Stimulated activated CD4-positive, alpha-beta T cell treated with anti-CD3 and anti-CD28 coated beads, Interleukin-1b, Interleukin-23, amount 100 ng/mL, for 48 hours (primary cell): Measurements from ENCODE around the gene MAST3.

ENCODE experiments used
- DNase-seq: peaks from one replicate; pipeline ENCODE4 v3.0.0-alpha.2; 2020

MAST3 gene

DNA sequence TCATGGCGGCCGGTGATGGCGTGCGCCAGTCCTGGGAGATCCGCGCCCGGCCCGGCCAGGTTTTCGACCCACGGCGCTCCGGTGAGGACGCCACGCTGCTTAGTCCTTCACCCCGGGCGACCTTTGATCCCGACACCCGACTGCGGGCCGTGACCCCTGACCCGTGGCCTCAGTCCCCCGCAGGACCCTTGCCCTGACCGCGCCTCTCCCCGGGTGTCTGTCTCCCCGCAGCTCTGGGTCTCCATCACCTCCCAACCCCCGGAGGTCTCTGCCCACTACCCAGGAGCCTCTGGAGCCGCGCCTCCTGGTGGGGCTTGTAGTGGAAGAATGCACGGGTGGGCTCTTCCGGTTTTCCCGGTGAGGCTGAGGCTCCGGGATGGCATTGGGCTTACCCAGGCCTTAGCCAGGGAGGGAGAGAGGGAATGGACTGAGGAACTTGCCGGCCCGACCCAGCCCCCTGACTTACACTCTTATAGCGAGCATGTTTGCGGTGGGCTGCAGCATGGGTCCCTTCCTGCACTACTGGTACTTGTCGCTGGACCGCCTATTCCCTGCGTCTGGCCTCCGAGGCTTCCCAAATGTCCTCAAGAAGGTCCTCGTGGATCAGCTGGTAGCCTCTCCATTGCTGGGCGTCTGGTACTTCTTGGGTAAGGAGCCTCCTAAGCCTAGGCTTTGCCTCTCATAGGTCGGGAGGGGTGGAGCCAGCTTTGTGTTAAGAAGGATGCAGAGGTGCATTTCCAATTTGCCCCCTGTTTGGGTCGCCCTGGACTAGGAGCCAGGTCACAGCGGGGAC is 96.0 kb downstream of the MAST3 start:
- DNase-seq: no peak

DNA sequence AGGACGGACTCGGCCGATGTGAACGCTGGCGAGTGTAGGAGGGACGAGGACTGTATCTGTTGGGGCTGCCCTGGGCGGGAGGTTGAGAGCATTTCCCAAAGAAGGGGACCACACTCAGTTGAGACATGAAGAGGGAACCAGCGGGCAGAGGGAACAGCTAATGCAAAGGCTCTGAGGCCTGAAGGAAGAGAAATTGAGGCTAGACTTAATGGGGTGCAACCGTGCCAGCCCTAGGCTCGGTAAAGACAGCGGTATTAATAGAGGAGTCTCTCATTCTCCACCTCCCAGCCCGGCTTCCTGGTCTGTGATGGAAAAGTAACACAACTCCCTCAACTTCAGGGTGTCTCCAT is 96.6 kb downstream of the MAST3 start:
- DNase-seq: no peak

DNA sequence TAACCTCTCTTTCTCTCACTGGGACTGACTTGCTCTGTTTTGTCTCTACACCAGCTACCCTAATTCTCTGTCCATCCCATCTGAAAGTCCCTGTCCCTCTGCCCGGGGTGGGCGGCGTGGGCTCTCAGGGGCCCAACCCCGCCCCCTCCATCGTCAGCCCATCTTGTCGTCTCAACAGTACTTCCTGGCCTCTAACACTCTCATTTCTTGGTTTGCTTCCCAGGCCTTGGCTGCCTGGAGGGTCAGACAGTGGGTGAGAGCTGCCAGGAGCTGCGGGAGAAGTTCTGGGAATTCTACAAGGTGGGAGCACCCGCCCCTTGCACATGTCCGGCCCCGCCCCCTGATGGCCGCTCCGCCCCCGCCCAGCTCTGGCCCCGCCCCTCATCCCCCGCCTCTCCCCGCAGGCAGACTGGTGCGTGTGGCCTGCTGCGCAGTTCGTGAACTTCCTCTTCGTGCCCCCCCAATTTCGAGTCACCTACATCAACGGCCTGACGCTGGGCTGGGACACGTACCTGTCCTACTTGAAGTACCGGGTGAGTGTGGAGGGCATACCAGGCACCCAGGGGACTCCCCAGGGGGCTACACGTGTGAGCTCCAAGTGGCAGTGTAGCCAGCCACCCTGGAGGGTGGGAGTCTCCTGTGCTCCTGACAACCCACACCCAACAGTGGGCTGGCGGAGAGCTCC is 97.1 kb downstream of the MAST3 start:
- DNase-seq: peak; percentile 6

DNA sequence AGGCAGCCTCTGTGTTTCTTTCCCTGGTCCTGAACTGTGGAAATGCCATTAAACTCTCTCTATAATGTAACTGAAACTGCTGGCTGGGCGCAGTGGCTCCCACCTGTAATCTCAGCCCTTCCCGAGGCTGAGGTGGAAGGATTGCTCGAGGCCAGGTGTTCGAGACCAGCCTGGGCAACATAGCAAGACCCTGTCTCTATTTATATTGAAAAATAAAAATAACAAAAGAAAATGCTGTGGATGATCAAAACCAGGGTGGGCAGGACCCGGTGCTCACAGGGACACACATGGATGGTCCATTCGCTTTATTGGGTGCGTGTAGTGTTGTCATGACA is 98.9 kb downstream of the MAST3 start:
- DNase-seq: no peak

DNA sequence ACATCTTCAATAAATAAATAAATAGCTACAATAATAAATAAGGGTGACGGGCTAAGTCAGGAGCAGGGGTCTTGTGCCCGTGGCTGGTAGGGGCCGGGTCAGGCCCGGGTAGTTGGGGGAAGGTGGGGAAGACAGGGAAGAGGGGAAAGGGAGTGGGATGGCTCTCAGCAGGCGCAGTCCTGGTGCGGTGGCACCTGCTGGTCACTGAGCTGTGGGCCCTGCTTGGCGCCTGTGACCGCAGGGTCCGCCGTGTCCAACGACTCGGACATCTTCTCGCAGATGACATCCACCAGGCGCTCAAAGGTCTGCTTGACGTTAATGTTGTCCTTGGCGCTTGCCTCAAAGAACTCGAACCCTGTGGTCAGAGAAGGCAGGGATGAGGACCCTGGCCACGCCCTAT is 99.7 kb downstream of the MAST3 start:
- no peak for DNase-seq

DNA sequence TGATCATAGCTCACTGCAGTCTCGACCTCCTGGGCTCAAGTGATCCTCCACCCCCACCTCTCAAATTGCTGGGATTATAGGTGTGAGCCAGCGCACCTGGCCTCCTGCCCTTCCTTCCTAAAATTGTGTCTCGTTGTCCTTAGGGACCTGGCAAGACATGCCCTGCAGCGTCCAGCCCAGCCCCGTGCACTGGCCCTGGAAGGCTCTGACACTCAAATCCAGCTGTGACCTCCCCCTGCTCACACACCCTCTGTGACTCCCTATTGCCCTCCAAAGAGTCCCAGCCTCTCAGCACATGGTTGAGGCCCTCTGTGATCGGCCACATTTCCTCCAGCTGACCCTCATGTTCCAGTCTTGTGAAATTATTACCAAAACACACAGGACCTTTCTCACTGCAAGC is 100.4 kb downstream of the MAST3 start:
- no peak for DNase-seq

DNA sequence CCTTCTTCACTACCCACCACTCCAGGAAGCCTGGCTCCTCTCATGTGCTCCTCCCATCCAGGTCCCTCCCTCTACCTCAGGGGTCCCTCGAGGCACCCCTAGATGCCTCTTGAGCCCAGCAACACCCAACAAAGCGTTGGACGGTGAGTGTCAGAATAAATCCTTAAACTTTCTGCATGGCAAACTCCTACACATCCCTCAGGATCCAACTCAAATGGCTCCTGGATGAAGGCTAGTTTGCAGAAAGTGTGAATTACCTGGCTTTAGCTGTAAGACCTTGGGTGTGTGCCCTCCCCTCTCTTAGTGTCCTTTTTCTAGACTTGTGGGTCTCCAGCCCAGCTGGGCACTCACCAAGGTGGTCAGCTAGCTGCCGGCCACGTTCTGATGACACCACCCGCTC is 100.8 kb downstream of the MAST3 start:
- no peak for DNase-seq
